ENCODE data around the gene GTF2A1.

GTF2A1 gene

GRCh38 chr14:81133400-81133799 lies 87.4 kb downstream of the GTF2A1 start:
- no peak for DNase-seq (ENCODE audit: low read depth)

GRCh38 chr14:81132468-81132867 lies 88.3 kb downstream of the GTF2A1 start:
- no peak for DNase-seq (ENCODE audit: low read depth)

GRCh38 chr14:81129242-81129641 lies 91.5 kb downstream of the GTF2A1 start:
- DNase-seq (ENCODE audit: low read depth): no peak

GRCh38 chr14:81127785-81128184 lies 93.0 kb downstream of the GTF2A1 start:
- DNase-seq (ENCODE audit: low read depth): peak; percentile 42

- no peak for DNase-seq (ENCODE audit: low read depth)
Measured at GRCh38 chr14:81125536-81125935, 95.2 kb downstream of the GTF2A1 start.
